GM18909 (cell line): ENCODE data around the gene LGMN.
"Not testable (repeated sequence)": the region's sequence is repeated elsewhere in the genome, so short reads cannot be mapped to it uniquely, and the experiment has no call there.

Experiments
- ATAC-seq: cut with Tn5 transposase; IDR thresholded peaks from one replicate; pipeline ENCODE4 v1.9.1; 2021; ENCODE audit warnings: mild to moderate bottlenecking; ENCODE audit not compliant: unreplicated experiment, poor library complexity

The LGMN gene

DNA sequence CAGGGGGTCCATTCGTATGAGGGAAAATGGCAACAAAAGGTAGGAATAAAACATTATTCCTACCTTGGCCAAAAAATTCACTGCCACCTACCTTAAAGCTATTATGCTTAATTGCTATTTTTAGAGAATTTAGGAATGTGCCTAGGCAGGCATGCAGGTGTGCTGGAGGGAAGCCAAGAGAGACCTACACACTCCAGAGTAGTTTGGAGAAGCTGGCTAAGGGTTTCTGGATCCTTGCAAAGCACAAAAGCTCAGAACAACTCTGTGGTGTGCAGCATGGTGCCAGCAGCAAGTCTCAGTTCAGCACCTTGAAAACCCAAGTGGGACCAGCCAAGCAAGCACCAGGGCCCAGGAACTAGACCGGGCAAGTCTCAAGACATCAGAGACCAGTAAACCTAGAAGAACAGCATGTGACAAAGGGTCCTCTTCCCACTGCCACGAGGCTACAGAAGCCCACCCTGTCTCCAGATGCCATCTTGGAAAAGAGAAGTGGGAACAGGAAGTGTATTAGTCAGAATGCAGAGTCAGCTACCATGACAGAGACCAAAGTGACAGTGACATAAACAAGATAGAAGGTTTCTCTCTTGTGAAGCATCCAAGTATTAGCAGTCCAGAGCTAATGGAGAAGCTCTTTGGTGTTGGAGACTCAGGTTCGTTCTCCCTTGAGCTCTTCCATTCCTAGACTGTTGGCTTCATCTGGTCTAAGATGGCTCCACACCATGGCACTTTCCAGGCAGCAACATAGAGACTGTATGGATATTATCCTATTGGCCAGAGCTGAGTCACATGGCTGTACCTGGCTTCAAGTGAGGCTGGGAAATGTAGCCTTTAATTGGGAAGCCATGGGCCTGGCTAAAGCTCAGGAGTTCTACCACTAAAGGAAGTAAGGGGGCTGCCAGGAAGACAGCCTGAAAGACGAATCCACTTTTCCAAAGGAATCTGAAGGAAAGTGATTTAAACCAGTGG lies 15.5 kb upstream of the LGMN start:
- not testable (repeated sequence) for ATAC-seq

GRCh38 chr14:92760524-92760805 lies 12.0 kb upstream of the LGMN start:
- ATAC-seq, result no peak

DNA sequence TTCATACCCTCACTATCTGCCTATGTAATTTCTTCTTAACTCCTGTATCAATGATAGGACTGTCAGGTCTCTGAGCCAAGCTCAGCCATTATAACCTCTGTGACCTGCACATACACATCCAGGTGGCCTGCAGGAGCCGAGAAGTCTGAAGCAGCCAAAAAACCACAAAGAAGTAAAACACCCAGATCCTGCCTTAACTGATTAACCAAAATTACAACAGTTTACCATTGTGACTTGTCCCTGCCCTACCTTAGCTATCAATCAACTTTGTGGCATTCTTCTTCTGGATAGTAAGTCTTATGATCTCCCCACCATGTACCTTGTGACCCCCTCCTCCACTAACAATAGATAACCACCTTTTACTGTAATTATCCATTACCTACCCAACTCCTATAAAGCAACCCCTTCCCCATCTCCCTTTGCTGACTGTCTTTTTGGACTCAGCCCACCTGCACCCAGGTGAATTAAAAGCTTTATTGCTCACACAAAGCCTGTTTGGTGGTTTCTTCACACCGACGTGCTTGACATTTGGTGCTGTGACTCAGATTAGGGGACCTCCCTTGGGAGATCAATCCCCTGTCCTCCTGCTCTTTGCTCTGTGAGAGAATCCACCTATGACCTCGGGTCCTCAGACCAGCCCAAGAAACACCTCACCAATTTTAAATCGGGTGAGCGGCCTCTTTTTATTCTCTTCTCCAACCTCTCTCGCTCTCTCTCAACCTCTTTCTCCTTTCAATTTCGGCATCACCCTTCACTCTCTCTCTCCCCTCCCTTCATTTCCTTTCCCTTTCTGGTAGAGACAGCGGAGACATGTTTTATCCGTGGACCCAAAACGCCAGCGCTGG lies 11.5 kb upstream of the LGMN start:
- peak; percentile 68 for ATAC-seq

- ATAC-seq, result peak; percentile 41
Measured at GRCh38 chr14:92759300-92759678, 10.9 kb upstream of the LGMN start.

- no peak for ATAC-seq
Measured at GRCh38 chr14:92756446-92756845, 8.0 kb upstream of the LGMN start.

DNA sequence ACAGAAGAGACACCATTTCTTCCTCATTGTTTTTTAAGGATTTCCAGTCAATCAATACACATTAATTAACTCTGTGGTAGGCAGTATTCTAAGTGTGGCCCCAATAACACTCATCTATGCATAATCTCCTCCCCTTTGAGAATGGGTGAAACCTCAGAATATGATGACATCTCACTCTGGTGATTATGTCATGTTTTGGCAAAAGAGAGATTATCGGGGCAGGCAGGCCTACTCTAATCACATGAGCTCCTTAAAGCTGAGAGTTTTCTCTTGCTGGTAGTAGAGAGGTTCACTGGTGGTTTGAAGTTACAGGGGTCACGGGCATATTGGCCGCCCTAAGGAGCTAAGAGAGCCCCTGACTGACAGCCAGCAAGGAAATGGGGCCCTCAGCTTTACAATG lies 7.1 kb upstream of the LGMN start:
- no peak for ATAC-seq

- no peak for ATAC-seq
Measured at GRCh38 chr14:92754966-92755365, 6.5 kb upstream of the LGMN start.

- ATAC-seq, result no peak
Measured at GRCh38 chr14:92753250-92753649, 4.8 kb upstream of the LGMN start.

DNA sequence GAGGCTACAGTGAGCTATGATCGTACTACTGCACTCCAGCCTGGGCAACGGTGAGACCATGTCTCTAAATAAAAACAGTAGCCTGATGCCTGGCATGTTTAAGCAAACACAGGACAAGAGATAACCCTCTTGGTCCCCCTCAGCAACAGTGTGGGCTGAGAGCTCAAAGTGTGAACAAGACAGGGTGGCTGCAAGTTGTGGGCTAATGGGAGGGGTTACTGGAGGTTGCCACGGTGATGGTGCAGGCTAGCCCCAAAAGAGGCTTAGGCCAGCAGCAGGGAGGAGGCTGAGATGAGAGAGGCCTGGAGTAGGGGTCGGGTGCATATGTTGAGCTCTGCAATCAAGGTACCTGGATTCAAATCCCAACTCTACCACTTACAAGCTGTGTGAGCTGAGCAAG lies 3.4 kb upstream of the LGMN start:
- no peak for ATAC-seq

GRCh38 chr14:92750994-92751400 lies 2.6 kb upstream of the LGMN start:
- no peak for ATAC-seq

DNA sequence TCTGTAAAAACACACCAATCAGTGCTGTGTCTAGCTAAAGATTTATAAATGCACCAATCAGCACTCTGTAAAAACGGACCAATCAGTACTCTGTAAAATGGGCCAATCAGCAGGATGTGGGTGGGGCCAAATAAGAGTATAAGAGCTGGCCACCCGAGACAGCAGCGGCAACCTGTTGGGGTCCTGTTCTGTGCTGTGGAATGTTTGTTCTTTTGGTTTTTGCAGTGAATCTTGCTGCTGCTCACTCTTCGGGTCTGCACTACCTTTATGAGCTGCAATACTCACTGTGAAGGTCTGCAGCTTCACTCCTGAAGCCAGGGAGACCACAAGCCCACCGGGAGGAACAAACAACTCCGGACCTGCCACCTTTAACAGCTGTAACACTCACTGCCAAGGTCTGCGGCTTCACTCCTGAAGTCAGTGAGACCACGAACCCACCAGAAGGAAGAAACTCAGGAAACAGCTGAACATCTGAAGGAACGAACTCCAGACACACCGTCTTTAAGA lies 1.8 kb upstream of the LGMN start:
- not testable (repeated sequence) for ATAC-seq

- ATAC-seq, result peak; percentile 14
Measured at GRCh38 chr14:92747701-92748258, 647 bp downstream of the LGMN start.

DNA sequence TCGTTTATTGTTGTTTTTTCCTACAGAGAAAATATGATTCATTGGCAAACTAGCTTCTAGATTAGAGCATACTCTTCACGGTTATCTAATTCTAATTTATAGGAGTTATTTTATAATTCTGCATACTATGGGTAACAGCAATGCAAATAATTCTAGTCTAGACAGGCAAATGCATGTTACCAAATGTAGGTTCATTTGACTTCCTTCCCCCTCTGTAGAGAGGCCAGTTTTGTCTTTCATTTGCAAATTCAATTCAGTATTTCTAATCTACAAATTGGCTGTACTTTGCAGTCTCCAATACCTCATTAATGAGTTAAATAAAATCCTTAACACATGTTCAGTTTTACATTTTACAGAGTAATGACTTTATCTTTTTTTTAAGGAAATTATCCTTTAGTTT lies 4.2 kb downstream of the LGMN start:
- ATAC-seq, result no peak

GRCh38 chr14:92740440-92740839 lies 8.0 kb downstream of the LGMN start:
- no peak for ATAC-seq

GRCh38 chr14:92737619-92738188 lies 10.7 kb downstream of the LGMN start:
- no peak for ATAC-seq

DNA sequence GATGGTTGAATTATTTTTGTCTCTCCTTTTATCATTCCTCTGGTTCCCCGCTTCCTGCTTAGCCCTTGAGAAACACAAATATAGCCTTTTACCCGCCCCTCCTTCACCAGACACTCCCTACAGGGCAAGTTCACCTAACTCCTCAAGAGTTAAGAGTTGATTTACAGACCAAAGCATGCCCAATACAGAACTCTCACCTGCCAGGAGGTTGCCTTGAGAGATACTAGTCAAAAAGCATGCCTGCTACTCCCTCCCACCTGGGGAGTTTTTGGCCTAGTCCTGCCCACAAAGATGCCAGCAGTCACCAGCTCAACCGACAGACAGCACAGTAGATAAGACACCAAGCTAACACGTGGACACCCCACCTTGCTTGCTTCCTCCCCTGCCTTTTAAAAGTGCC lies 11.2 kb downstream of the LGMN start:
- no peak for ATAC-seq

GRCh38 chr14:92735344-92735743 lies 13.1 kb downstream of the LGMN start:
- ATAC-seq, result no peak

- ATAC-seq, result no peak
Measured at GRCh38 chr14:92734618-92735017, 13.8 kb downstream of the LGMN start.

DNA sequence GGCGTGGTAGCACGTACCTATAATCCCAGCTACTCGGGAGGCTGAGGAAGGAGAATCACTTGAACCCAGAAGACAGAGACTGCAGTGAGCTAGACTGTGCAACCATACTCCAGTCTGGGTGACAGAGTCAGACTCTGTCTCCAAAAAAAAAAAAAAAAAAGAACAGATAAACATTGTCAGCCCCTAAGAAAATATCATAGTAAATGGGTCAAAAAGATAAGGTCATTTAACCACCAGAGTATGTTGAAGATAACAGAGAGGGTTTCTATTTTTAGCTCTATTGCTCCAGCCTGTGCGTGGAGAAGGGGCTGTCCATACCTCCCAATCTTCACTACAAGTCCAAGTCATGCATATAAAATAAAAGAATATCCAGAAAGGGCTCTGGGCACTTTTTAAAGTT lies 15.4 kb downstream of the LGMN start:
- no peak for ATAC-seq

DNA sequence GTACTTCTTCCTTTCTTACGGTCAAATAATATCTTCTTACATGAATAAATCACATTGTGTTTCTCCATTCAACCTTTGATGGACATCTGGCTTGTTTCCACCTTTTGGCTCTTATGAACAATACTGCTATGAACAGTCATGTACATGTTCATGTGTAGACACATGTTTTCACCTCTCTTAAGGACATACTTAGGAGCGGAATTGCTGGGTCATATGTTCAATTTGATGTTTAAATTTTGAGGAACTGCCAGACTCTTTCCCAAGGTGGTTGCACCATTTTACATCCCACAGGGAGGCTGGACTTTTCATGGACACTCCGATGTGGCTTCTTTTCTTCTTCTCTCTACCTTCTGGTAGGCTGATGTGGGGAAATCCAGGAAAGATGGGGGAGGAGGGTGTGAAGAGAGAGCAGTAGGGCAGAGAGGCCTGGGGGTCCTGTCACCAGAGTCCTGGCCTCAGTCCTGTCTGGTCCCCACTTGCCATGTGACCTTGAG lies 16.8 kb downstream of the LGMN start:
- no peak for ATAC-seq
